Measurements from ENCODE around the gene MED13L.

DNA sequence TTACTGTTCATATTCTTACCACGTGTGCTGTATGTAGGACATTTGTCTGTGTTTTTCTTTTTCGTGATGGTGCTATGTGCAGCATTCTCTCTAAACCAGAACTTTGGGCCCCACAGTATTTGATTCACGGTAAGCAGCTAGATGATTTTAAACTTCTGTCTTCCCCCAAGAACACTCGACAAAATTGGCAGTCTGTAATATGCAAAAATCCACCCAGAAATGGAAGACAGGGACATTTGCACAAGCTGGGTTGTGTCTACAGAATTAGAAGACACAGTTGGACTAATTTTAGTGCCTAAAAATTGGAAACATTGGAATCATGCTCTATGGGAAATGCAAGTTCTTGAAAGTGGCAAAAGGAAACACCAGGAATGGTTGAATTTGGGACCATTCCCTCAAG, 24.1 kb upstream of the MED13L start:
- TF ChIP-seq POLR2A (IDR thresholded peaks at IDR 0.05) = no peak
- TF ChIP-seq, protein P1, sequence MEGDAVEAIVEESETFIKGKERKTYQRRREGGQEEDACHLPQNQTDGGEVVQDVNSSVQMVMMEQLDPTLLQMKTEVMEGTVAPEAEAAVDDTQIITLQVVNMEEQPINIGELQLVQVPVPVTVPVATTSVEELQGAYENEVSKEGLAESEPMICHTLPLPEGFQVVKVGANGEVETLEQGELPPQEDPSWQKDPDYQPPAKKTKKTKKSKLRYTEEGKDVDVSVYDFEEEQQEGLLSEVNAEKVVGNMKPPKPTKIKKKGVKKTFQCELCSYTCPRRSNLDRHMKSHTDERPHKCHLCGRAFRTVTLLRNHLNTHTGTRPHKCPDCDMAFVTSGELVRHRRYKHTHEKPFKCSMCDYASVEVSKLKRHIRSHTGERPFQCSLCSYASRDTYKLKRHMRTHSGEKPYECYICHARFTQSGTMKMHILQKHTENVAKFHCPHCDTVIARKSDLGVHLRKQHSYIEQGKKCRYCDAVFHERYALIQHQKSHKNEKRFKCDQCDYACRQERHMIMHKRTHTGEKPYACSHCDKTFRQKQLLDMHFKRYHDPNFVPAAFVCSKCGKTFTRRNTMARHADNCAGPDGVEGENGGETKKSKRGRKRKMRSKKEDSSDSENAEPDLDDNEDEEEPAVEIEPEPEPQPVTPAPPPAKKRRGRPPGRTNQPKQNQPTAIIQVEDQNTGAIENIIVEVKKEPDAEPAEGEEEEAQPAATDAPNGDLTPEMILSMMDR (IDR thresholded peaks at IDR 0.05) = no peak

Data from heart left ventricle (tissue), 13 donors.